NCI-H2196 (cell line): ENCODE results near the gene GABRA5.

Source experiments
- DNase-seq: peaks from one replicate; lab custom pipeline; 2025; ENCODE audit not compliant: unreplicated experiment; lab: John Stamatoyannopoulos, UW

GABRA5 gene

GRCh38 chr15:26985050-26985449 is 118.2 kb downstream of the GABRA5 start:
- DNase-seq, result no peak

- no peak for DNase-seq
These were observed 129.4 kb downstream of the GABRA5 start for GRCh38 chr15:26996250-26996649.
